HepG2 (cell line): ENCODE data around the gene CPN1. TPM values are rescaled to one million over a fixed set of nuclear protein-coding genes. Genes with fewer than 3 reads are reported as not detected.

Experiments
- ARID2 ChIP-seq: sonication (generic); formaldehyde crosslinking; IDR thresholded peaks from 2 replicates; pipeline ENCODE4 v1.8.1; 2022; ENCODE audit warnings: mild to moderate bottlenecking, missing genetic modification reagents, borderline replicate concordance
- ARID4A ChIP-seq: sonication (generic); formaldehyde crosslinking; IDR thresholded peaks from 2 replicates; pipeline ENCODE4 v1.5.0; 2020; ENCODE audit warnings: mild to moderate bottlenecking, missing genetic modification reagents, borderline replicate concordance
- CCAR2 ChIP-seq: fragments of 200-400 bp; formaldehyde crosslinking; optimal IDR thresholded peaks from 2 replicates; pipeline ENCODE3; 2018; ENCODE audit warnings: low read depth, mild to moderate bottlenecking, low read length, moderate library complexity
- DNMT1 ChIP-seq: sonication (generic); formaldehyde crosslinking; IDR thresholded peaks from 2 replicates; pipeline ENCODE4 v1.5.1; 2020; ENCODE audit warnings: mild to moderate bottlenecking, missing genetic modification reagents
- GABPA ChIP-seq, 2 experiments: IDR thresholded peaks; 2 replicates each; pipeline ENCODE4 v1.6.1; 2011 to 2016; ENCODE audit warnings: low read depth in 2 of 2, low read length in 1 of 2, missing biosample characterization in 1 of 2, missing genetic modification characterization in 1 of 2
- GRHL1 ChIP-seq: sonication (generic); formaldehyde crosslinking; conservative IDR thresholded peaks from 2 replicates; pipeline ENCODE4 v1.8.0; 2022; ENCODE audit warnings: missing genetic modification reagents
- MED8 ChIP-seq: sonication (generic); formaldehyde crosslinking; IDR thresholded peaks from 2 replicates; pipeline ENCODE4 v1.8.1; 2023; ENCODE audit warnings: mild to moderate bottlenecking, missing genetic modification reagents; ENCODE audit not compliant: insufficient replicate concordance
- MIER2 ChIP-seq: IDR thresholded peaks from 2 replicates; pipeline ENCODE4 v1.6.1; 2016; ENCODE audit warnings: missing biosample characterization, missing genetic modification reagents
- PATZ1 ChIP-seq: sonication (generic); formaldehyde crosslinking; IDR thresholded peaks from 2 replicates; pipeline ENCODE4 v1.4.0; 2020; ENCODE audit warnings: missing genetic modification reagents
- PAX8 ChIP-seq: sonication (generic); formaldehyde crosslinking; IDR thresholded peaks from 2 replicates; pipeline ENCODE4 v1.8.0; 2022; ENCODE audit warnings: mild to moderate bottlenecking, missing genetic modification reagents, borderline replicate concordance
- PHF21A ChIP-seq: sonication (generic); formaldehyde crosslinking; IDR thresholded peaks from 2 replicates; pipeline ENCODE4 v1.5.0; 2020; ENCODE audit warnings: mild to moderate bottlenecking, missing genetic modification reagents
- SKIL ChIP-seq: sonication (generic); formaldehyde crosslinking; IDR thresholded peaks from 2 replicates; pipeline ENCODE4 v1.8.0; 2022; ENCODE audit warnings: missing genetic modification reagents, mild to moderate bottlenecking, moderate library complexity, borderline replicate concordance
- SRY ChIP-seq: sonication (generic); formaldehyde crosslinking; IDR thresholded peaks from 2 replicates; pipeline ENCODE4 v1.8.0; 2022; ENCODE audit warnings: mild to moderate bottlenecking, missing genetic modification reagents
- TCF12 ChIP-seq, 2 experiments: fragments of 450-650 bp in 1 of 2; sonication (generic) in 1 of 2; formaldehyde crosslinking in 1 of 2; IDR thresholded peaks; 2 replicates each; pipeline versions ENCODE4 v1.6.1 to v1.8.0; 2017 to 2022; ENCODE audit warnings: antibody characterized with exemption in 1 of 2, mild to moderate bottlenecking in 1 of 2, missing genetic modification reagents in 1 of 2, moderate library complexity in 1 of 2
- ZBTB42 ChIP-seq: sonication (generic); formaldehyde crosslinking; IDR thresholded peaks from 2 replicates; pipeline ENCODE4 v1.5.0; 2020; ENCODE audit warnings: mild to moderate bottlenecking, missing genetic modification reagents
- ZNF264 ChIP-seq: sonication (generic); formaldehyde crosslinking; IDR thresholded peaks from 2 replicates; pipeline ENCODE4 v1.4.0; 2020; ENCODE audit warnings: missing genetic modification reagents
- ZNF660 ChIP-seq: sonication (generic); formaldehyde crosslinking; IDR thresholded peaks from 2 replicates; pipeline ENCODE4 v1.5.1; 2020; ENCODE audit warnings: mild to moderate bottlenecking, low read depth, missing genetic modification reagents, borderline replicate concordance
- polyA plus RNA-seq, 8 experiments: library from polyadenylated mRNA; depleted of rRNA in 3 of 8; stranded (reverse) in 7 of 8; unstranded in 1 of 8; fragments of >200 nt; fragmentation: Illumina TruSeq in 4 of 8; extraction: Trizol in 4 of 8; gene quantifications; 2 replicates each; pipeline versions ENCODE4 v1.2.1 to v1.2.3, GENCODE V29; 2011 to 2016; ENCODE audit warnings: low read depth in 4 of 8, missing spikeins in 1 of 8, mixed read lengths in 1 of 8; ENCODE audit not compliant: insufficient read depth in 1 of 8
- total RNA-seq, 5 experiments: library from RNA; depleted of rRNA; stranded (reverse); fragments of >200 nt; fragmentation: Illumina TruSeq; extraction: Trizol; gene quantifications; 2 replicates each; pipeline ENCODE4 v1.2.3, GENCODE V29; 2016; ENCODE audit warnings: low read depth in 1 of 5

Gene CPN1
- total and polyA plus RNA-seq, 2 of the 13 experiments (the other 11 are each of a cell fraction or from before 2014, with no cell fraction given) = 17.3 to 35.1 TPM

GRCh38 chr10:100101192-100102076 lies 19.8 kb upstream of the CPN1 start (continued):
- TF ChIP-seq GRHL1 (no peak), CCAR2 (no peak), ARID2 (CRISPR knock-in tag) (no peak; the same call in 1 of the 2 replicates), ZNF660 (no peak), PHF21A (CRISPR knock-in tag) (peak; percentile 99), PATZ1 (CRISPR knock-in tag) (peak; percentile 91), TCF12 (IDR thresholded peaks at IDR 0.05) (no peak), TCF12 (CRISPR knock-in tag; IDR thresholded peaks at IDR 0.05) (no peak; the same call in 1 of the 2 replicates), ZBTB42 (CRISPR knock-in tag) (no peak), PAX8 (CRISPR knock-in tag) (no peak), ARID4A (CRISPR knock-in tag) (0 out of 2 replicates have a peak, but pooled peaks have one; percentile 38), SRY (no peak), MED8 (CRISPR knock-in tag) (no peak), SKIL (CRISPR knock-in tag) (peak; percentile 88), GABPA (IDR thresholded peaks at IDR 0.05; ENCODE audit: low read depth, low read length) (no peak), GABPA (CRISPR knock-in tag; IDR thresholded peaks at IDR 0.05; ENCODE audit: low read depth) (peak; percentile 68), DNMT1 (CRISPR knock-in tag) (no peak), MIER2 (CRISPR knock-in tag) (0 out of 2 replicates have a peak, but pooled peaks have one; percentile 58), ZNF264 (CRISPR knock-in tag) (peak; percentile 90)
